CD14-positive monocyte (primary cell): Measurements from ENCODE around the gene TENT4A. TPM values are rescaled to one million over a fixed set of nuclear protein-coding genes. Genes with fewer than 3 reads are reported as not detected.
A peak's percentile ranks its signal among the peaks of the same experiment; 100 is the strongest.

Experiments used
- DNase-seq, 3 donors: peaks; one replicate each; pipeline ENCODE4 v3.0.0-alpha.2; 2011 to 2022
- H2AFZ ChIP-seq: 2 replicates; pipeline ENCODE4 v1.6.0; 2012; ENCODE audit warnings: mild to moderate bottlenecking, low read depth, low read length, inconsistent platforms; ENCODE audit not compliant: insufficient read depth, poor library complexity, severe bottlenecking
- H3K27ac ChIP-seq, 2 donors: 1 replicate in 1 of 2; 2 replicates in 1 of 2; pipeline ENCODE4 v1.5.1; 2012 to 2013; ENCODE audit warnings: low read length in 2 of 2, control low read depth in 1 of 2, inconsistent platforms in 1 of 2, low read depth in 1 of 2, mild to moderate bottlenecking in 1 of 2
- H3K27me3 ChIP-seq, 2 donors: one replicate each; pipeline versions ENCODE4 v1.6.0 to v1.6.1; 2011 to 2013; ENCODE audit warnings: low read length in 2 of 2; ENCODE audit not compliant: control insufficient read depth in 2 of 2, insufficient read depth in 2 of 2
- H3K36me3 ChIP-seq, 2 donors: replicated peaks in 1 of 2; 1 replicate in 1 of 2; 2 replicates in 1 of 2; pipeline versions ENCODE4 v1.5.1 to v1.6.1; 2012 to 2013; ENCODE audit warnings: low read length in 2 of 2, control low read depth in 1 of 2, inconsistent platforms in 1 of 2, mild to moderate bottlenecking in 1 of 2; ENCODE audit not compliant: insufficient read depth in 2 of 2, control insufficient read depth in 1 of 2
- H3K4me1 ChIP-seq, 2 donors: 1 replicate in 1 of 2; 2 replicates in 1 of 2; pipeline versions ENCODE4 v1.5.1 to v1.6.1; 2012 to 2013; ENCODE audit warnings: low read length in 2 of 2, control low read depth in 1 of 2, inconsistent platforms in 1 of 2, mild to moderate bottlenecking in 1 of 2, moderate library complexity in 1 of 2; ENCODE audit not compliant: insufficient read depth in 2 of 2, control insufficient read depth in 1 of 2
- H3K4me2 ChIP-seq: replicated peaks from 2 replicates; pipeline ENCODE3; 2012; ENCODE audit warnings: low read length, moderate library complexity, mild to moderate bottlenecking; ENCODE audit not compliant: poor library complexity, severe bottlenecking; ENCODE audit errors: extremely low read depth
- H3K4me3 ChIP-seq, 3 experiments: fragments of 200-600 bp in 1 of 3; sonication (generic) in 1 of 3; replicated peaks in 1 of 3; 1 replicate in 2 of 3; 2 replicates in 1 of 3; pipeline ENCODE4 v1.5.1; 2011 to 2013; ENCODE audit warnings: low read length in 3 of 3, mild to moderate bottlenecking in 3 of 3, control low read depth in 2 of 3, low read depth in 2 of 3, inconsistent platforms in 1 of 3, moderate library complexity in 1 of 3
- H3K79me2 ChIP-seq: 2 replicates; pipeline ENCODE4 v1.6.0; 2012; ENCODE audit warnings: mild to moderate bottlenecking, control low read depth, inconsistent platforms, low read length, moderate library complexity; ENCODE audit not compliant: insufficient read depth
- H3K9ac ChIP-seq: 2 replicates; pipeline ENCODE4 v1.6.0; 2017; ENCODE audit warnings: low read length, mild to moderate bottlenecking; ENCODE audit not compliant: insufficient read depth, poor library complexity, severe bottlenecking
- H3K9me3 ChIP-seq, 2 donors: replicated peaks in 1 of 2; 1 replicate in 1 of 2; 2 replicates in 1 of 2; pipeline versions ENCODE4 v1.5.1 to v1.6.1; 2012 to 2013; ENCODE audit warnings: low read length in 2 of 2, control low read depth in 1 of 2; ENCODE audit not compliant: control insufficient read depth in 1 of 2, insufficient read depth in 1 of 2
- H4K20me1 ChIP-seq: 2 replicates; pipeline ENCODE4 v1.6.0; 2012; ENCODE audit warnings: mild to moderate bottlenecking, low read length, control low read depth, moderate library complexity; ENCODE audit not compliant: insufficient read depth
- H3K27ac Mint-ChIP-seq, 7 donors: one replicate each; pipeline ENCODE4 v1.8.0; 2020; ENCODE audit warnings: mild to moderate bottlenecking in 7 of 7, mixed read lengths in 7 of 7, moderate library complexity in 6 of 7, inconsistent platforms in 2 of 7
- H3K27me3 Mint-ChIP-seq, 3 donors: one replicate each; pipeline ENCODE4 v1.8.0; 2021 to 2022; ENCODE audit warnings: low read depth in 3 of 3, mild to moderate bottlenecking in 3 of 3, mixed read lengths in 3 of 3, moderate library complexity in 3 of 3, inconsistent platforms in 1 of 3
- H3K36me3 Mint-ChIP-seq, 2 donors: one replicate each; pipeline ENCODE4 v1.8.0; 2020; ENCODE audit warnings: mixed read lengths in 2 of 2, inconsistent platforms in 1 of 2, mild to moderate bottlenecking in 1 of 2
- H3K4me1 Mint-ChIP-seq: one replicate; pipeline ENCODE4 v1.8.0; 2020; ENCODE audit warnings: mild to moderate bottlenecking, mixed read lengths
- H3K4me3 Mint-ChIP-seq, 2 donors: one replicate each; pipeline ENCODE4 v1.8.0; 2020; ENCODE audit warnings: mild to moderate bottlenecking in 2 of 2, mixed read lengths in 2 of 2, moderate library complexity in 1 of 2
- H3K9me3 Mint-ChIP-seq, 7 donors: one replicate each; pipeline ENCODE4 v1.8.0; 2020 to 2022; ENCODE audit warnings: mixed read lengths in 7 of 7, mild to moderate bottlenecking in 6 of 7, moderate library complexity in 6 of 7, inconsistent platforms in 2 of 7
- CTCF ChIP-seq: fragments of 200-600 bp; IDR thresholded peaks from one replicate; pipeline ENCODE4 v1.8.0; 2022; ENCODE audit warnings: antibody characterized with exemption, mild to moderate bottlenecking
- WGBS: methylation state at CpG from one replicate; pipeline ENCODE4 v1.1.5; 2013; ENCODE audit warnings: missing lambda C conversion rate; ENCODE audit not compliant: insufficient coverage; 5-methylcytosine and 5-hydroxymethylcytosine counted together
- intact Hi-C, 2 donors: fragments of 100-400 bp; cut with micrococcal nuclease; formaldehyde crosslinking; loops; one replicate each; pipeline versions ENCODE4 v1.15.0 to v1.15.1; 2023
- polyA plus RNA-seq, 3 donors: library from polyadenylated mRNA; depleted of rRNA in 1 of 3; unstranded in 2 of 3; stranded (reverse) in 1 of 3; fragments of 300-500 nt in 2 of 3; fragments of >200 nt in 1 of 3; fragmentation: Illumina TruSeq in 2 of 3; gene quantifications; 1 replicate in 2 of 3; 2 replicates in 1 of 3; pipeline ENCODE4 v1.2.3, GENCODE V29; 2012 to 2021

The TENT4A gene
- polyA plus RNA-seq, 3 donors: 0.17 to 15.6 (median 0.44) TPM

GRCh38 chr5:6712577-6713273 lies 507 bp upstream of the TENT4A start:
- H4K20me1 ChIP-seq: peaks cover 31% of the 10 kb centered on the region
- intact Hi-C loops: loop anchor here (2.0 to 5.0 kb wide), 3 partner anchors 68 to 1290 kb away; partner anchors contain the start of genes NSUN2 (in 2 of the 2), SRD5A1 (in 2 of the 2) and ICE1 (in 1 of the 2)
- peaks cover 33% of the 10 kb centered on the region for H3K79me2 ChIP-seq
- peaks cover 36 to 41% of the 10 kb centered on the region in 2 donors for H3K4me1 ChIP-seq
- peak overlapping the region; percentile 91 for H3K9ac ChIP-seq
- H3K4me2 ChIP-seq: peak overlapping the region; percentile 75
- H3K4me3 Mint-ChIP-seq: peak overlapping the region; percentile 88 to 94
- H3K4me3 ChIP-seq: peak overlapping the region; percentile 83 to 90 (median 89)
- peaks cover 45% of the 10 kb centered on the region for H3K4me1 Mint-ChIP-seq
- no peak for TF ChIP-seq CTCF
- peaks cover 0 to under 1% of the 10 kb centered on the region in 2 donors for H3K36me3 ChIP-seq
- H3K27ac Mint-ChIP-seq: peak overlapping the region; percentile 91 to 97 (median 96)
- peak overlapping the region; percentile 82 to 96 for H3K27ac ChIP-seq
- DNase-seq: peak; percentile 95 to 98 (median 96)
- under 1% methylated on average over 85 of the region's 85 CpGs for WGBS
- no peaks in the 10 kb centered on the region for H3K27me3 ChIP-seq
- H2AFZ ChIP-seq: peak overlapping the region; percentile 87
- no peaks in the 10 kb centered on the region for H3K9me3 ChIP-seq
- peaks cover 0 to 7% of the 10 kb centered on the region in 2 donors for H3K36me3 Mint-ChIP-seq
- no peaks in the 10 kb centered on the region for H3K9me3 Mint-ChIP-seq
- H3K27me3 Mint-ChIP-seq: peaks cover 3 to 9% (median 8%) of the 10 kb centered on the region in 3 donors

- Mint-ChIP-seq H3K36me3 (peaks cover 13 to 21% of the 10 kb centered on the region in 2 donors), H3K9me3 (no peaks in the 10 kb centered on the region), H3K27ac (peak overlapping the region in 6 of 7 donors; percentile 22 to 78 (median 72)), H3K27me3 (peaks cover 3 to 9% (median 6%) of the 10 kb centered on the region in 3 donors), H3K4me3 (peak overlapping the region; percentile 81 to 90), H3K4me1 (peaks cover 61% of the 10 kb centered on the region)
- H2AFZ ChIP-seq: no peak overlapping the region
- peak overlapping the region; percentile 56 for H3K9ac ChIP-seq
- H3K79me2 ChIP-seq: peaks cover 50% of the 10 kb centered on the region
- peaks cover 36 to 42% of the 10 kb centered on the region in 2 donors for H3K4me1 ChIP-seq
- intact Hi-C loops: loop anchor here (2.0 to 5.0 kb wide), 2 partner anchors 1292 kb away; partner anchors contain the start of gene ICE1 (in 2 of the 2)
- peaks cover 48% of the 10 kb centered on the region for H4K20me1 ChIP-seq
- WGBS: under 1% methylated on average over 93 of the region's 99 CpGs
- H3K36me3 ChIP-seq: peaks cover 0 to 11% of the 10 kb centered on the region in 2 donors
- no peak overlapping the region for H3K27ac ChIP-seq
- H3K4me2 ChIP-seq: peak overlapping the region; percentile 81
- no peak for TF ChIP-seq CTCF
- H3K9me3 ChIP-seq: no peaks in the 10 kb centered on the region
- peak overlapping the region; percentile 53 to 83 (median 78) for H3K4me3 ChIP-seq
- no peaks in the 10 kb centered on the region for H3K27me3 ChIP-seq
- DNase-seq: no peak
Observed at GRCh38 chr5:6714226-6715041, 1.2 kb downstream of the TENT4A start.
